Epithelial cell of proximal tubule (primary cell): Measurements from ENCODE around the gene ABHD16B. TPM values are rescaled to one million over a fixed set of nuclear protein-coding genes. Genes with fewer than 3 reads are reported as not detected.
"Not testable (repeated sequence)": the region's sequence is repeated elsewhere in the genome, so short reads cannot be mapped to it uniquely, and the experiment has no call there.

Source experiments
- DNase-seq: peaks from one replicate; pipeline ENCODE4 v3.0.0-alpha.2; 2011; ENCODE audit warnings: low read depth
- H3K4me3 ChIP-seq: 2 replicates; pipeline ENCODE4 v1.5.1; 2011; ENCODE audit warnings: low read depth, mild to moderate bottlenecking, low read length
- CTCF ChIP-seq: conservative IDR thresholded peaks from 2 replicates; pipeline ENCODE4 v1.5.1; 2012; ENCODE audit warnings: low read depth, mild to moderate bottlenecking, low read length
- total RNA-seq: library from RNA; depleted of rRNA; stranded (reverse); fragments of >200 nt; gene quantifications from 2 replicates; pipeline ENCODE4 v1.2.3, GENCODE V29; 2015

Gene ABHD16B
- total RNA-seq, 1 donor from 2014 or later: not detected

- no peak for DNase-seq
- no peak for TF ChIP-seq CTCF
- no peak overlapping the region for H3K4me3 ChIP-seq
Measured at GRCh38 chr20:63848003-63848911, 13.0 kb upstream of the ABHD16B start.

GRCh38 chr20:63850689-63851547, 10.4 kb upstream of the ABHD16B start:
- no peak for DNase-seq
- TF ChIP-seq CTCF: no peak
- no peak overlapping the region for H3K4me3 ChIP-seq

- DNase-seq, H3K4me3 ChIP-seq: not testable (repeated sequence)
Measured at GRCh38 chr20:63851548-63851943, 9.8 kb upstream of the ABHD16B start.

- DNase-seq, H3K4me3 ChIP-seq: not testable (repeated sequence)
Measured at GRCh38 chr20:63853733-63854068, 7.6 kb upstream of the ABHD16B start.

- no peak for DNase-seq
- TF ChIP-seq CTCF: no peak
- no peak overlapping the region for H3K4me3 ChIP-seq
Measured at GRCh38 chr20:63854069-63854765, 7.1 kb upstream of the ABHD16B start.

GRCh38 chr20:63854766-63855362, 6.4 kb upstream of the ABHD16B start:
- no peak for DNase-seq
- peak overlapping the region; percentile 7 for H3K4me3 ChIP-seq

More at GRCh38 chr20:63854766-63855362, 6.4 kb upstream of the ABHD16B start:
- TF ChIP-seq CTCF: no peak
